ENCODE measurements around the gene CHRNE.
"Not testable (repeated sequence)": the region's sequence is repeated elsewhere in the genome, so short reads cannot be mapped to it uniquely, and the experiment has no call there.

DNA sequence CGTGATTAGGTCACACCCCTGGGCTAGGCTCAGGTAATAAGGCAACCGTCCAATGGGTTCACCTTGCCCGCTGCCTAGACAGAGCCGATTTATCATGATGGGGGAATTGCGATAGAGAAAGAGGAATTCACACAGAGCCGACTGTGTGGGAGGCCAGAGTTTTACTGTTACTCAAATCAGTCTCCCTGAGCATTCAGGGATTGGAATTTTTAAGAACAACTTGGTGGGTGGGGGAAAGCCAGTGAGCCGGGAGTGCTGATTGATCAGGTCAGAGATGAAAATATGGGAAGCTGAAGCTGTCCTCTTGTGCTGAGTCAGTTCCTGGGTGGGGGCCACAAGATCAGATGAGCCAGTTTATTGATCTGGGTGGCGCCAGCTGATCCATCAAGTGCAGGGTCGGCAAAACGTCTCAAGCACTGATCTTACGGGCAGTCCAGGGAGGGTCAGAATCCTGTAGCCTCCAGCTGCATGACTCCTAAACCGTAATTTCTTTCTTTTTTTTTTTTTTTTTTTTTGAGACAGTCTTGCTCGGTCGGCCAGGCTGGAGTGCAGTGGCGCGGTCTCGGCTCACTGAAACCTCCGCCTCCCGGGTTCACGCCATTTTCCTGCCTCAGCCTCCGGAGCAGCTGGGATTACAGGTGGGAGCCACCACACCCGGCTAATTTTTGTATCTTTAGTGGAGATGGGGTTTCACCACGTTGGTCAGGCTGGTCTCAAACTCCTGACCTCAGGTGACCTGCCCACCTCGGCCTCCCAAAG lies 23.9 kb upstream of the CHRNE start:
- not testable (repeated sequence) for TF ChIP-seq FOXP2 (optimal IDR thresholded peaks at IDR 0.05; ENCODE audit: control extremely low read depth, extremely low read length, insufficient read depth); EZH2 (IDR thresholded peaks at IDR 0.05)
